Measurements from ENCODE around the gene CMIP. TPM values are rescaled to one million over a fixed set of nuclear protein-coding genes. Genes with fewer than 3 reads are reported as not detected.

CMIP gene
- total RNA-seq, 2 experiments from 2014 or later = 26.3 to 29.1 TPM

GRCh38 chr16:81443688-81444447 lies 740 bp upstream of the CMIP start:
- CTCF ChIA-PET = interaction anchor here (1.0 kb wide), 1 partner anchor 11 kb away, joined by 3 read pairs; no protein-coding TSS in a partner anchor
- POLR2A ChIA-PET = no interaction called here

- ChIA-PET CTCF (no interaction called here), POLR2A (interaction anchor here (0.7 to 1.4 kb wide), 3 partner anchors 70 to 131 kb away, joined by 4 read pairs; partner anchors contain the start of gene GAN)
These were observed 744 bp downstream of the CMIP start for GRCh38 chr16:81445143-81445961.

- POLR2A ChIA-PET = interaction anchor here (0.6 to 0.9 kb wide), 3 partner anchors 70 to 110 kb away, joined by 4 read pairs; no protein-coding TSS in a partner anchor
- CTCF ChIA-PET = interaction anchor here (0.7 kb wide), 1 partner anchor 107 kb away, joined by 3 read pairs; no protein-coding TSS in a partner anchor
These were observed 1.6 kb downstream of the CMIP start for GRCh38 chr16:81445966-81446906.

- CTCF ChIA-PET = no interaction called here
- POLR2A ChIA-PET = interaction anchor here (0.6 kb wide), 1 partner anchor 111 kb away, joined by 4 read pairs; no protein-coding TSS in a partner anchor
These were observed 2.3 kb downstream of the CMIP start for GRCh38 chr16:81446907-81447268.

- CTCF ChIA-PET = no interaction called here
- POLR2A ChIA-PET = no interaction called here
These were observed 2.9 kb downstream of the CMIP start for GRCh38 chr16:81447383-81448101.

GRCh38 chr16:81448154-81449131 lies 3.8 kb downstream of the CMIP start:
- POLR2A ChIA-PET = no interaction called here

GRCh38 chr16:81449241-81449640 lies 4.6 kb downstream of the CMIP start:
- ChIA-PET CTCF (no interaction called here), POLR2A (no interaction called here)

More at GRCh38 chr16:81448154-81449131, 3.8 kb downstream of the CMIP start:
- CTCF ChIA-PET = no interaction called here

GRCh38 chr16:81449899-81450608 lies 5.4 kb downstream of the CMIP start:
- ChIA-PET CTCF (interaction anchor here (1.7 kb wide), 1 partner anchor 16 kb away, joined by 4 read pairs; no protein-coding TSS in a partner anchor), POLR2A (no interaction called here)

GRCh38 chr16:81450783-81451491 lies 6.3 kb downstream of the CMIP start:
- POLR2A ChIA-PET = no interaction called here
- CTCF ChIA-PET = interaction anchor here (0.6 to 1.7 kb wide), 3 partner anchors 12 to 66 kb away, joined by 3 to 5 read pairs (median 4); no protein-coding TSS in a partner anchor

GRCh38 chr16:81451753-81452680 lies 7.4 kb downstream of the CMIP start:
- ChIA-PET CTCF (interaction anchor here (0.6 to 1.7 kb wide), 4 partner anchors 11 to 164 kb away, joined by 3 to 5 read pairs (median 4); no protein-coding TSS in a partner anchor), POLR2A (no interaction called here)

GRCh38 chr16:81453091-81453728 lies 8.6 kb downstream of the CMIP start:
- POLR2A ChIA-PET = interaction anchor here (0.6 kb wide), 1 partner anchor 27 kb away, joined by 3 read pairs; no protein-coding TSS in a partner anchor
- CTCF ChIA-PET = interaction anchor here (0.6 kb wide), 1 partner anchor 163 kb away, joined by 3 read pairs; no protein-coding TSS in a partner anchor

GRCh38 chr16:81454044-81454443 lies 9.4 kb downstream of the CMIP start:
- ChIA-PET CTCF (interaction anchor here (0.6 to 1.1 kb wide), 2 partner anchors 50 to 52 kb away, joined by 3 read pairs; no protein-coding TSS in a partner anchor), POLR2A (interaction anchor here (0.6 to 0.8 kb wide), 2 partner anchors 135 to 333 kb away, joined by 3 read pairs; no protein-coding TSS in a partner anchor)

GRCh38 chr16:81455006-81455405 lies 10.4 kb downstream of the CMIP start:
- ChIA-PET CTCF (no interaction called here), POLR2A (no interaction called here)

- CTCF ChIA-PET = no interaction called here
- POLR2A ChIA-PET = no interaction called here
These were observed 11.3 kb downstream of the CMIP start for GRCh38 chr16:81455720-81456494.
